ENCODE results near the gene MMP11.
"Not testable (repeated sequence)": the region's sequence is repeated elsewhere in the genome, so short reads cannot be mapped to it uniquely, and the experiment has no call there.

Gene MMP11

DNA sequence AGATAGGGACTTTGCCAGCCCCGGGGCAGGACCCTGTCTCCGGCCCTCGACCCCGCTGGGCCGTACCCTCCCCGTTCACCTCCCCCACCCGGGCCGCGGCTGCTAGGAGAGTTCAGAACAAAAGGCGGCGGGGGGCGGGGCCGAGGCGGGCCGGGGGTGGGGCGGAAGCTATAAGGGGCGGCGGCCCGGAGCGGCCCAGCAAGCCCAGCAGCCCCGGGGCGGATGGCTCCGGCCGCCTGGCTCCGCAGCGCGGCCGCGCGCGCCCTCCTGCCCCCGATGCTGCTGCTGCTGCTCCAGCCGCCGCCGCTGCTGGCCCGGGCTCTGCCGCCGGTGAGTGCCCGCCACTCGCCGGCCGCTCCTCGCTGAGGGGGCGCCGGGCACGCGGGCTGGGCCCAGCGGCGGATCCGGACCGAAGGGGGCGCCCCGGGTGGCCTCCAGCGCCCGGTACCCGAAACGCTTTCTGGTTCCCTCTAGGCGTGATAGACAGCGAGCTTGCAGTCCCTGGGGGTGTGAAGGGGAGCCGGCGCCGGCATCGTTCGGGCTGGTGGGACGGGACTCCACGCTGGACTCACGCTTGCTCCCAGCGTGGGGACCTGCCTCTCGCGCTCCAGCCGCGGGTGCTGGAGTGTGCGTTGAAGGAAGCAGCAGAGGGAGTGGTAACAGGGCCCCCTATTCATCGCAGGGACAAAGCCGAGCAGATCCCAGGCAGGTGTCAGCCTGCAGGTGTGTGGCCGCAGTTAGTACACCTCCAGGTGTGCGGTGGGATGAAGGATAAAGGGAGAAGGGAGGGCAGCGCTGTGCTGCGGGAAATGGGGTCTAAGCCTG is at the start of gene MMP11:
Gene MMP11, plus strand, starts transcription at position 201 of the 825 bp plus-strand sequence. Its CDS starts 22 bp downstream, at position 223.
- DNase-seq (ENCODE audit: low read depth) = no peak

GRCh38 chr22:23728108-23728507 is 44.5 kb upstream of the MMP11 start:
- not testable (repeated sequence) for DNase-seq (ENCODE audit: low read depth)

- no peak for DNase-seq (ENCODE audit: low read depth)
Measured at GRCh38 chr22:23737696-23738095, 35.0 kb upstream of the MMP11 start.

GRCh38 chr22:23742505-23743264 is 30.0 kb upstream of the MMP11 start:
- DNase-seq (ENCODE audit: low read depth) = no peak

GRCh38 chr22:23743303-23743705 is 29.3 kb upstream of the MMP11 start:
- DNase-seq (ENCODE audit: low read depth) = no peak

DNA sequence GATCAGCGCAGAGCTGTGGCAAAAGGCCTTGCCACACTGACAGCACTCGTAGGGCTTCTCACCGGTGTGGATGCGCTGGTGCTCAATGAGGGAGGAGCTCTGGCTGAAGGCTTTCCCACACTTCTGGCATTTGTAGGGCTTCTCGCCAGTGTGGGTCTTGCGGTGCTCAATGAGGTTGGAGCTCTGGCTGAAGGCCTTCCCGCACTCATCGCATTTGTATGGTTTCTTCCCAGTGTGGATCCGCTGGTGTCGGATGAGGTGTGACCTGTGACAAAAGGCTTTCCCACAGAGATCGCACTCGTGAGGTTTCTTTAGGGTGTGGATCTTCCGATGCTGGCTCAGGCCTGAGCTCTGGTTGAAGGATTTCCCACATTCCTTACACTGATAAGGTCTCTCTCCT is 28.6 kb upstream of the MMP11 start:
- DNase-seq (ENCODE audit: low read depth) = no peak

- DNase-seq (ENCODE audit: low read depth) = no peak
Measured at GRCh38 chr22:23744485-23744884, 28.2 kb upstream of the MMP11 start.

- no peak for DNase-seq (ENCODE audit: low read depth)
Measured at GRCh38 chr22:23745791-23746190, 26.9 kb upstream of the MMP11 start.

GRCh38 chr22:23749841-23750301 is 22.8 kb upstream of the MMP11 start:
- DNase-seq (ENCODE audit: low read depth) = no peak

- DNase-seq (ENCODE audit: low read depth) = no peak
Measured at GRCh38 chr22:23750367-23750713, 22.3 kb upstream of the MMP11 start.

DNA sequence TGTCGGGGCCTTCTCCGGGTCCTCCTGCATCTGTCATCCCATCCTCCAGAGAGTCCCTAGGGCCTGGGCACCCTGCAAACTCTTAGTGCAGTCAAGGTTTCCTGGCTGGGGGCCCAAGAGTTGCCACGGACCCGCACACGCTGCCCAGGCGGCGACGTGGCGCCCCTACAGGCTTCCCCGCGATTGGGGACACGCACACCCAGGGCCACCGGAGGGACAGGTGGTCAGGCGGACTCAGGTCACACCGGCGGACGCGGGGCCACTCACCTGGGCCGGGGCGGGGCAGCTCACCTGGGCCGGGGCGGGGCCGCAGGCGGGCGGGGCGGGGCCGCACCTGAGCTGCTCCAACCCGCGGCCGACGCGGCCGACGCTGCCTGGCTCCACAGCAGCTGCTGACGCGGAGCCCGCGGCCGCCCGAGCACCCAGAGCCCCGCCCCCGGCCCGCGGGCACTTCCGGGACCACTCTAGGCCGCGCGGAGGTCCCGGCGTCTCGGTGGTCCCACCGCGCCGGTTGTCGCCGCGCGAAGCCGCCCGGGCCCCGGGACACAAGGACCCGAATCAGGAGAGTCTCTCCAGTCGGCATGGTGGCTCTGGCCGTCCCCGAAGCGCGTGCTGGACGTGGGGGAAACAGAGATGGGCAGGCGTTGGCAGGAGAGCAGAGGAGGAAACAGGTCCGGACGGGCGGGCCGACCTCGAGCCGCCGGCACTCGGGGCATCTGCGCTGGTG is 21.8 kb upstream of the MMP11 start, which contains the start of gene ZNF70:
Gene ZNF70, minus strand, starts transcription at position 399 of the 727 bp plus-strand sequence. CDS start 5,972 bp downstream, outside the sequence.
- no peak for DNase-seq (ENCODE audit: low read depth)

GRCh38 chr22:23751441-23751996 is 21.1 kb upstream of the MMP11 start:
- no peak for DNase-seq (ENCODE audit: low read depth)

DNA sequence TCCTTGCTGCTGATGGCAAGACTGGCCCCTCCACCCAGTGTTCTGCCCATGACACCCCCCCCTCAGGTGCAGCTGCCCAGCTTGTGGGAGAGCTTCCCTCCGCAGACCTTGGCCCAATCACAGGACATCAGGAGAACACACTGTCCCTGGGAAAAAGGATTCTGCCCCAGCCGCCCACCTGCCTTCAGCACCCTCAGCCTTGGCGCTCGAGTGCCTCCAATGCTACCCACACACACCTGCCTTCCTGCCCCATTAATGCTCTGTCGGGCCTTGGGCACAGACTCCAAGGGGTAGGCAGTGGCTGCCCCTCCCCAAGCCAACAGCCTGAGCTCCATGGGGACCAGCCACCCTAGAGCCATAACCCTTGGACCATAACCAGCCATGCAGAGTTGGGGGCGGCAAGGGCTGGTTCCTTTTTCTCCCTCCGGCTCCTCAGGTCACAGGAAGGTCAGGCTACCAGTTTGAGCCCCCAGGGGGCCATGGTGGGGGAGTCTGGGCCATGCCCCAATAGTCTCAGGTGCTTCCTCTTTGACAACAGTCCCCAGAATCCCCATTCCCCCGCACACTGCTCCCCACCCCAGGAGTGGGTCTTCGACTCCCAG is 20.5 kb upstream of the MMP11 start:
- no peak for DNase-seq (ENCODE audit: low read depth)

DNA sequence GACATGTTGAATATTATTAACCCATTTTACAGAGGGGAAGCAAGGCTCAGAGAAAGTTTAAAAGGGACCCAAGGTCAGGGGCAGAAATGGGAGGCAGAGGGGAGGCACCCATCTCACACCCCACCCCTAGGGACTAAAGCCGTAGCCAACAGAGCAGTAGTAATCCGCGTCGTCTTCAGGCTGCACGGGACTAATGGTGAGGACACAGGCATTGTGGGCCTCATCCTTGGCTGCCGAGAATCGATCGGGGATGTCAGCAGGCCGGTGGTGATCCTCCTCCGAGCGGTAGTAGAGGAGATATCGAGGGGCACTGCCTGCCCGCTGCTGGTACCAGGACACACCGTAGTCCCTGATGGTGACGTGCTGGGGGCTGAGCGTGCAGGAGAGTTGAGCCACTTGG is 19.9 kb upstream of the MMP11 start:
- no peak for DNase-seq (ENCODE audit: low read depth)

- no peak for DNase-seq (ENCODE audit: low read depth)
Measured at GRCh38 chr22:23753385-23753784, 19.3 kb upstream of the MMP11 start.

GRCh38 chr22:23754220-23754919 is 18.3 kb upstream of the MMP11 start, which contains the start of gene VPREB3:
Gene VPREB3, minus strand, starts transcription at chr22:23754425. Its CDS starts 62 bp downstream, at chr22:23754363.
- DNase-seq (ENCODE audit: low read depth) = no peak

DNA sequence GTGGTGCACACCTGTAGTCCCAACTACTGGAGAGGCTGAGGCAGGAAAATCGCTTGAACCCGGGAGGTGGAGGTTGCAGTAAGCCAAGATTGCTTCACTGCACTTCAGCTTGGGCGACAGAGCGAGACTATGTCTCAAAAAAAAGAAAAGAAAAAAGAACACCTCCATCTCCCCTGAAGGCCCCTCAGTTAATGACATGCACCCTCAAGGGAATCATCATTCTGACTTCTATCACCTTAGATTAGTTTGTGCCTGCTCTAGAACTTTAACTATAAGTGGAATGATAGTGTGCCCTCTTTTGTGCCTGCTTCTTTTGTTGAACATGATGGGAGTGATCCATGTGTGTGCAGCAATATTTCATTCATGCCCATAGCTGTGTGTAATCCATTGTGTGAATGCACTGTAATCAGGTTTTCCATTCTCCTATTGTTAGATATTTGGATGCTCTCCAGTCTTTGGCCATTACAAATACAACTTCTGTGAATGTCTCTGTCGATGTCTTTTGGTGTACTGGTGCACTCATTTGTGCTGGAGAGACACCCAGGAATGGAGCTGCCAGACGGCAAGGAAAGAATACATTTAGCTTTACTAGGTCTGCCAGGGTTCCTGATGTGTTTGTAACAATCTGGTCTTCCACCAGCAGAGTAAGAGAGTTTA is 17.5 kb upstream of the MMP11 start:
- no peak for DNase-seq (ENCODE audit: low read depth)

- DNase-seq (ENCODE audit: low read depth) = no peak
Measured at GRCh38 chr22:23755711-23756110, 16.9 kb upstream of the MMP11 start.

- DNase-seq (ENCODE audit: low read depth) = no peak
Measured at GRCh38 chr22:23756891-23757290, 15.8 kb upstream of the MMP11 start.

GRCh38 chr22:23759566-23759965 is 13.1 kb upstream of the MMP11 start:
- no peak for DNase-seq (ENCODE audit: low read depth)

All from HS-27A (cell line).